Muscle layer of colon (tissue), 2 donors: ENCODE results near the gene KIF1A.

ENCODE experiments used
- H3K27ac ChIP-seq: one replicate; pipeline ENCODE4 v1.7.0; 2013; ENCODE audit warnings: low read depth, mild to moderate bottlenecking, low read length, moderate library complexity
- H3K27me3 ChIP-seq, 2 donors: one replicate each; pipeline ENCODE4 v1.7.0; 2013; ENCODE audit warnings: low read length in 2 of 2, mild to moderate bottlenecking in 2 of 2; ENCODE audit not compliant: insufficient read depth in 2 of 2, control insufficient read depth in 1 of 2
- H3K36me3 ChIP-seq: one replicate; pipeline ENCODE4 v1.7.0; 2013; ENCODE audit warnings: mild to moderate bottlenecking, low read length; ENCODE audit not compliant: insufficient read depth
- H3K4me1 ChIP-seq: one replicate; pipeline ENCODE4 v1.7.0; 2013; ENCODE audit warnings: mild to moderate bottlenecking, low read length; ENCODE audit not compliant: insufficient read depth
- H3K4me3 ChIP-seq, 2 donors: one replicate each; pipeline ENCODE4 v1.7.0; 2013; ENCODE audit warnings: low read length in 2 of 2, low read depth in 1 of 2, mild to moderate bottlenecking in 1 of 2, moderate library complexity in 1 of 2
- H3K9ac ChIP-seq: one replicate; pipeline ENCODE4 v1.7.0; 2013; ENCODE audit warnings: low read length
- H3K9me3 ChIP-seq: one replicate; pipeline ENCODE4 v1.7.0; 2013; ENCODE audit warnings: mild to moderate bottlenecking, low read length
- donor health status: abdominal sarcoma.
- donor health status: Adenocarcinoma of cecum.

The KIF1A gene

DNA sequence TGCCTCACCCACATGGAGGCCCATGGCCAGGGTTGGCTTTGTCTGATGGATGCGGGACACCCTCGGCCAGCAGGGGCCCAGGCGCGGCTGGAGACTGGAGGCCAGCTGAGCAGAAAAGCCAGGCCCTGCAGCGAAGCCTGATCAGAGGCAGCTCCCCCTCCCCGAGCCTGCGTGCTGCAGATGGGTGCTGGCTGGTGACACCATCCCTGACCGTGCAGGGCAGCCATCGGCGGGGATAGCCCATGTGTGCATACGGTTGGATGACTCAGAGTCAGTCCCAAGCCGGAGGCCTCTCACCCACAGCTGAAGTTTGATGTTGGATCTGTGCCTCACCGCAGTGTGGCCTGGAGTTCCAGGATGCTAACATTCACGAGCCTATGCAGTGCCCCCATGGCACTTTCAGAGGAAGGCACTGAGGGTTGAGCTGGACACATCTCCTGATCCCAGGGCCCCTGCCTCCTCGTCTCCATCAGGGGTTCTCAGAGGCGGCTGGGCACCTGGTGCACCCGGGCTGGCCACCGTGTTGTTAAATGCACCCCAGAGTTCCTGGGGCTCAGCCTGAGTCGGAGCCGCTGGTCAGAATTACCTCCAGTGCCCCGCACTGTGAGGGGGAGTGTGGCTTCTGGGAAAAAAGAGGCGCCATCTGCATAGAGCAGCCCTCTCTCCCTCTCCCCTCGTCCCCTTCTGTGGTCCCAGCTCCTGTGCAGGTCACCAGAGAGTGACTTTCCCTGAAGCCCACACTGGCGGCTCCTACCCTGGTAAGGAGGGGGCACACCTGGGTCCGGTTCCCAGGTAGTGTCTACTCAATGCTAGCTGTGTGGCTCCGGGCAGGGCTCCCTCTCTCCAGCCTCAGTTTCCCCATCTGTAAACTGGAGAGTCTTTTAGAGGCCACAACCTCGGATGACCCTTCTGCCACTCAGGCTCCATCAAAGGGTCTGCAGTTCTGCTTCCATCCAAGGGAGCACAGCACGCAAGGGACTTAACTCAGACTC lies 19.4 kb upstream of the KIF1A start:
- Histone ChIP-seq H3K36me3 (no peaks in the 10 kb centered on the region), H3K9ac (no peak overlapping the region), H3K4me1 (no peaks in the 10 kb centered on the region), H3K27ac (no peak overlapping the region), H3K9me3 (no peaks in the 10 kb centered on the region), H3K4me3 (no peak overlapping the region), H3K27me3 (peaks cover 0 to 4% of the 10 kb centered on the region in 2 donors)

- no peak overlapping the region for H3K9ac ChIP-seq
- H3K9me3 ChIP-seq = no peaks in the 10 kb centered on the region
- H3K36me3 ChIP-seq = no peaks in the 10 kb centered on the region
- peaks cover 0 to 4% of the 10 kb centered on the region in 2 donors for H3K27me3 ChIP-seq
- H3K4me3 ChIP-seq = no peak overlapping the region
- H3K4me1 ChIP-seq = no peaks in the 10 kb centered on the region
- no peak overlapping the region for H3K27ac ChIP-seq
Measured at GRCh38 chr2:240837621-240838020, 17.6 kb upstream of the KIF1A start.

DNA sequence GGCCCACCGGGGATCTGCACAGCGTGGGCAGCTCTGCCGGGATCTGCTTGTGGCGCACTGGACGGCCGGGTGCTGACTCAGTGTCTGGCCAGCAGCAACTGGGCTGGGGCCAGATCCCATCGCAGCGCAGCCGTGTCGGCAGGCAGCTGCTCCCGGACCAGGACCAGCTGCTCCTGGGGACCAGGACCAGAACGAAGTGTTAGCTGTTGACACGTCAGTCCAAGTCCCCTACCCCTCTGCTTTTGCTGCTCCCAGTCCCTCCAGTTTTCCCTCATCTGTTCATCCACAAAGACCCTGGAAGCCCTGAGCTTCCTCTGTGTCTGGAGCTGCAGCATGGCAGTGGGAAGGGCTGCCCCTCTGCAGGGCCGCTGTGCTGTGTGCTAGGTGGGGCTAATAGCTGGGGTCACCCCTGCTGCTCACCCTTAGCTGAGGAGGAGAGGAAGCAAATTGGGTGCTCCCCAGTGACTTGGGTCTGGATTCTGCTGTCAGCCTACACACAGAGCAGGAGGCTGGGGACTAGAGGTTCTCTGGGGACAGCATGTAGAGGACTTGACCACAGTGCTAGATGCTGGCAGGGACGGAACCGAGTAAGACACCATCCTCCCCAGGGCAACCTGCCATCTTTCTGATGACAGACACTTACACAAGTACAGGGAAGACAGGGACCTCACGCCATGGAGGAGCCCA lies 16.9 kb upstream of the KIF1A start:
- H3K27ac ChIP-seq = no peak overlapping the region
- H3K27me3 ChIP-seq = peaks cover 0 to 4% of the 10 kb centered on the region in 2 donors
- no peaks in the 10 kb centered on the region for H3K36me3 ChIP-seq
- H3K9ac ChIP-seq = no peak overlapping the region
- H3K9me3 ChIP-seq = no peaks in the 10 kb centered on the region
- peaks cover 1% of the 10 kb centered on the region for H3K4me1 ChIP-seq
- no peak overlapping the region for H3K4me3 ChIP-seq

- H3K9ac ChIP-seq = no peak overlapping the region
- H3K27me3 ChIP-seq = no peaks in the 10 kb centered on the region
- H3K27ac ChIP-seq = no peak overlapping the region
Measured at GRCh38 chr2:240835528-240835927, 15.5 kb upstream of the KIF1A start.

GRCh38 chr2:240834377-240834975 lies 14.5 kb upstream of the KIF1A start:
- no peaks in the 10 kb centered on the region for H3K9me3 ChIP-seq
- peaks cover 6% of the 10 kb centered on the region for H3K4me1 ChIP-seq
- H3K9ac ChIP-seq = no peak overlapping the region
- no peaks in the 10 kb centered on the region for H3K27me3 ChIP-seq
- no peak overlapping the region for H3K27ac ChIP-seq
- H3K36me3 ChIP-seq = no peaks in the 10 kb centered on the region
- H3K4me3 ChIP-seq = no peak overlapping the region

More at GRCh38 chr2:240835528-240835927, 15.5 kb upstream of the KIF1A start:
- no peaks in the 10 kb centered on the region for H3K9me3 ChIP-seq
- no peaks in the 10 kb centered on the region for H3K36me3 ChIP-seq
- no peak overlapping the region for H3K4me3 ChIP-seq
- peaks cover 6% of the 10 kb centered on the region for H3K4me1 ChIP-seq

- no peak overlapping the region for H3K4me3 ChIP-seq
Measured at GRCh38 chr2:240833724-240834285, 13.8 kb upstream of the KIF1A start.

DNA sequence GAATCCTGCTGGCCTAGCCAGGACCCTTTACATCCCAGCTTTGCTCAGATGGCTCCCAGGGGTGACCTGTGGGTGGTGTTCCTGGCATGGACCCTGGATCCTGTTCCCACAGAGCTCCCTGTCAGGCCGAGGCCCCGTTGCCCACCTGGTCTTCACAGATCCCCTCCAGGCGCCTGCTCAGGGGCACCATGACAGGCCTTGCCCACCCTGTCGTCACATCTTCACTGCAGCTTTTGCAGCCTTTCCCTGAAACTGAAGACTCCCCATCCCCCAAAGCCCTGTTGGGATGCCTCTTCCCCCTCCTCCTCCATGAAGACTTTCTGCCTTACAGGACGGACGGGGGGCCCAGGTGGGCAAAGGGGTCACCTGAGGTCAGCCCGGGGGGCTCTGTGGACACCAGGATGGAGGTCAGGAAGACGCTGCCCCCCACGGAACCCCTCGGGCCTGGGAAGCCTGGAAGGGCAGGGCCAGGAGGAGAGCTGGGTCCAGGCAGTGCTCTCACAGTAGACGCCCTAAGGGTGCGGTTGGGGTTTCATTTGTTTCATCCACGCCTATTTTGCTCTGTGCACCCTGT lies 13.0 kb upstream of the KIF1A start:
- Histone ChIP-seq H3K4me3 (no peak overlapping the region), H3K4me1 (peaks cover 6% of the 10 kb centered on the region), H3K9ac (no peak overlapping the region), H3K27me3 (no peaks in the 10 kb centered on the region), H3K27ac (no peak overlapping the region), H3K9me3 (no peaks in the 10 kb centered on the region), H3K36me3 (no peaks in the 10 kb centered on the region)

More at GRCh38 chr2:240833724-240834285, 13.8 kb upstream of the KIF1A start:
- Histone ChIP-seq H3K36me3 (no peaks in the 10 kb centered on the region), H3K27ac (no peak overlapping the region), H3K9me3 (no peaks in the 10 kb centered on the region), H3K9ac (no peak overlapping the region), H3K4me1 (peaks cover 6% of the 10 kb centered on the region), H3K27me3 (no peaks in the 10 kb centered on the region)

DNA sequence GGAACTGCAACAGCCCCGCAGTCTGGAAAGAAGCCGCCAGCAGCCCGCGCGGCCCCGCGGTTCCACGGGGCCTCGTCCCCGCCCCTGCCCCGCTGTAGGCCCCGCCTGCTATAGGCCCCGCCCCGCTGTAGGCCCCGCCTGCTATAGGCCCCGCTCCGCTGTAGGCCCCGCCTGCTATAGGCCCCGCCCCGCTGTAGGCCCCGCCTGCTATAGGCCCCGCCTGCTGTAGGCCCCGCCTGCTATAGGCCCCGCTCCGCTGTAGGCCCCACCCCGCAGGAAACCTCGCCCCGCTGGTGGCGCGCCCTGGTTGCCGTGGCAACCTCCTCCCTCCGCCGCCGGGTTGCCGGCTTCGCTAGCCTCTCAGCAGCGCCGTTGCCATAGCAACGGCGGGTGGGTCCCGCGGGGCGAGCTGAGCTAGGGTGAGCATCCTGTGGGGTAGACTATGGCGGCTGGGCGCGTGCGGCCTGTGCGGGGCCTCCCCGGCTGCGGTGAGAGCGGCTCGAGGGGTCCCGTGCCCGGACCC lies 12.2 kb upstream of the KIF1A start:
- H3K9me3 ChIP-seq = no peaks in the 10 kb centered on the region
- peaks cover 4% of the 10 kb centered on the region in 2 donors for H3K27me3 ChIP-seq
- peaks cover 6% of the 10 kb centered on the region for H3K4me1 ChIP-seq
- H3K27ac ChIP-seq = no peak overlapping the region
- H3K36me3 ChIP-seq = no peaks in the 10 kb centered on the region
- H3K4me3 ChIP-seq = peak overlapping the region in 1 of 2 donors; percentile 38
- no peak overlapping the region for H3K9ac ChIP-seq

- H3K27me3 ChIP-seq = peaks cover 8 to 10% of the 10 kb centered on the region in 2 donors
- no peak overlapping the region for H3K9ac ChIP-seq
Measured at GRCh38 chr2:240831594-240832204, 11.7 kb upstream of the KIF1A start.

DNA sequence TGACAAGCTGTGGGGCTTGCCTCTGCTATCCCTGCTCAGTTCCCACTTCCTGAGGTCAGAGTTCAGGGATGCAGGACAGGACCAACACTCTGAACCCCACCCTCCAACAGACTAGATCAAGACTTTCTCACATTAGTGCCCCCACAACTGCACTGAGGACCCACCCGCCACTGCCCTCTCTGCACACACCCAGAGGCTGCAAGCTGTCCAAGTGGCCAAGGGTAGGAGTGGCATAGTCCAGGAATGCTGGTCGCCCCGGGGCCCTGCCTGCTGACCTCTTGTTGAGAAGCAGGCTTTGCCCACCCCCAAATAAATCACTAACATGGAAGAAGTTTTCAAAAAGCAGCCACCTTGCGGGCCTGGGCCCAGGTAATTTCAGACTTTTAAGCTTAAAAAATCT lies 5.5 kb upstream of the KIF1A start:
- Histone ChIP-seq H3K4me1 (no peaks in the 10 kb centered on the region), H3K36me3 (no peaks in the 10 kb centered on the region), H3K27me3 (peaks cover 23 to 51% of the 10 kb centered on the region in 2 donors)

More at GRCh38 chr2:240831594-240832204, 11.7 kb upstream of the KIF1A start:
- H3K27ac ChIP-seq = no peak overlapping the region
- no peaks in the 10 kb centered on the region for H3K36me3 ChIP-seq
- H3K9me3 ChIP-seq = no peaks in the 10 kb centered on the region
- peaks cover 6% of the 10 kb centered on the region for H3K4me1 ChIP-seq
- H3K4me3 ChIP-seq = peak overlapping the region in 1 of 2 donors; percentile 38

More for the DNA sequence above, 5.5 kb upstream of the KIF1A start:
- no peak overlapping the region for H3K27ac ChIP-seq
- no peak overlapping the region for H3K9ac ChIP-seq
- no peak overlapping the region for H3K4me3 ChIP-seq
- H3K9me3 ChIP-seq = peaks cover 5% of the 10 kb centered on the region
